Nucleus accumbens (tissue), 56 donors: Measurements from ENCODE around the gene NPAS2.

Experiments
- DNase-seq, 56 donors: peaks; one replicate each; lab custom pipeline; 2025; lab: John Stamatoyannopoulos, UW

Gene NPAS2

GRCh38 chr2:100852999-100853908 is 33.3 kb downstream of the NPAS2 start:
- DNase-seq = no peak

- DNase-seq = no peak
These were observed 34.2 kb downstream of the NPAS2 start for GRCh38 chr2:100853909-100854810.

- DNase-seq = no peak
These were observed 35.1 kb downstream of the NPAS2 start for GRCh38 chr2:100855084-100855483.

- DNase-seq = no peak
These were observed 35.7 kb downstream of the NPAS2 start for GRCh38 chr2:100855606-100856005.

GRCh38 chr2:100856732-100857131 is 36.8 kb downstream of the NPAS2 start:
- no peak for DNase-seq

GRCh38 chr2:100857341-100857740 is 37.4 kb downstream of the NPAS2 start:
- DNase-seq = no peak

GRCh38 chr2:100857915-100858314 is 38.0 kb downstream of the NPAS2 start:
- no peak for DNase-seq

- DNase-seq = no peak
These were observed 40.0 kb downstream of the NPAS2 start for GRCh38 chr2:100859902-100860301.

GRCh38 chr2:100861340-100861739 is 41.4 kb downstream of the NPAS2 start:
- DNase-seq = no peak

- DNase-seq = no peak
These were observed 42.1 kb downstream of the NPAS2 start for GRCh38 chr2:100862081-100862480.

- DNase-seq = peak in 1 of 56 donors; percentile 23
These were observed 46.0 kb downstream of the NPAS2 start for GRCh38 chr2:100865816-100866460.

- DNase-seq = no peak
These were observed 48.1 kb downstream of the NPAS2 start for GRCh38 chr2:100868083-100868482.

GRCh38 chr2:100869120-100869519 is 49.2 kb downstream of the NPAS2 start:
- DNase-seq = no peak

GRCh38 chr2:100870652-100871531 is 51.0 kb downstream of the NPAS2 start:
- DNase-seq = no peak

GRCh38 chr2:100875516-100876230 is 55.7 kb downstream of the NPAS2 start:
- DNase-seq = peak in 2 of 56 donors; percentile 29 to 50

- no peak for DNase-seq
These were observed 56.4 kb downstream of the NPAS2 start for GRCh38 chr2:100876231-100876860.

GRCh38 chr2:100877555-100877954 is 57.6 kb downstream of the NPAS2 start:
- no peak for DNase-seq

GRCh38 chr2:100878000-100878791 is 58.3 kb downstream of the NPAS2 start:
- DNase-seq = no peak
